ENCODE data around the gene PCARE. TPM values are rescaled to one million over a fixed set of nuclear protein-coding genes. Genes with fewer than 3 reads are reported as not detected.

PCARE gene
- total and polyA plus RNA-seq, 2 experiments from 2014 or later: not detected

- TF ChIP-seq ZNF462 (CRISPR knock-in tag; IDR thresholded peaks at IDR 0.05) (no peak), EZH2phosphoT487 (IDR thresholded peaks at IDR 0.05; ENCODE audit: unreplicated experiment) (no peak), CREB1 (CRISPR knock-in tag; IDR thresholded peaks at IDR 0.05; ENCODE audit: low read depth) (no peak), EZH2 (IDR thresholded peaks at IDR 0.05; ENCODE audit: low read depth, unreplicated experiment) (no peak)
These were observed 34.4 kb downstream of the PCARE start (continued) for GRCh38 chr2:29039718-29040480.

- Histone ChIP-seq H3K4me2 (no peak overlapping the region), H3K27me3 (ENCODE audit: insufficient read depth) (no peaks in the 10 kb centered on the region), H4K20me1 (replicated peaks; ENCODE audit: insufficient read depth) (no peaks in the 10 kb centered on the region), H3F3A (replicated peaks; ENCODE audit: low read depth) (no peaks in the 10 kb centered on the region), H3K79me2 (replicated peaks; ENCODE audit: insufficient read depth) (no peaks in the 10 kb centered on the region), H3K27ac (ENCODE audit: low read depth) (no peak overlapping the region), H3K4me3 (no peak overlapping the region), H3K9me2 (ENCODE audit: insufficient read depth) (peaks cover 14% of the 10 kb centered on the region; the same call in 1 of the 2 replicates), H3K36me3 (ENCODE audit: insufficient read depth) (no peaks in the 10 kb centered on the region), H2AFZ (no peak overlapping the region), H3K4me1 (ENCODE audit: insufficient read depth) (0 out of 2 replicates have a peak, but pooled peaks cover 8% of the 10 kb centered on the region)
- H3K36me3 Mint-ChIP-seq (ENCODE audit: low read depth): peaks cover 4% of the 10 kb centered on the region; the same call in 1 of the 3 replicates
- peaks cover 10% of the 10 kb centered on the region for H3K4me1 Mint-ChIP-seq
- TF ChIP-seq EZH2phosphoT487 (IDR thresholded peaks at IDR 0.05; ENCODE audit: unreplicated experiment): no peak
- TF ChIP-seq ZNF331 (CRISPR knock-in tag; IDR thresholded peaks at IDR 0.05; ENCODE audit: low read depth): no peak
- TF ChIP-seq POLR2AphosphoS5 (IDR thresholded peaks at IDR 0.05; ENCODE audit: low read depth): no peak
- no peak for TF ChIP-seq JUNB (IDR thresholded peaks at IDR 0.05; ENCODE audit: unreplicated experiment)
- 0 out of 4 replicates have a peak, but pooled peaks of 1 of the 2 experiments have one; percentile 3 for TF ChIP-seq CTCF (conservative IDR thresholded peaks at IDR 0.05; ENCODE audit: low read depth in 2 of 2)
- no peak for TF ChIP-seq EZH2 (IDR thresholded peaks at IDR 0.05; ENCODE audit: low read depth, unreplicated experiment)
- no peak for TF ChIP-seq REST (IDR thresholded peaks at IDR 0.05; ENCODE audit: unreplicated experiment)
- no peak overlapping the region for H3K27ac Mint-ChIP-seq
- 0 out of 3 replicates have a peak, but pooled peaks cover 3% of the 10 kb centered on the region for H3K9me3 Mint-ChIP-seq
- DNase-seq (ENCODE audit: low spot score) (no peak), ATAC-seq (no peak)
- peaks cover 15% of the 10 kb centered on the region for H3K27me3 Mint-ChIP-seq (ENCODE audit: insufficient read depth, low read depth, poor library complexity)
- H3K4me3 Mint-ChIP-seq: no peak overlapping the region
These were observed 39.1 kb downstream of the PCARE start for GRCh38 chr2:29035016-29035745.
